Central memory CD8-positive, alpha-beta T cell (primary cell): ENCODE results near the gene ERP27.

Source experiments
- ATAC-seq: fragments of 150-1000 bp; cut with Tn5 transposase; replicated peaks from 2 replicates; pipeline ENCODE4 v1.10.0; 2022; ENCODE audit warnings: mild to moderate bottlenecking, moderate FRiP score, moderate number of reproducible peaks; ENCODE audit not compliant: poor library complexity, severe bottlenecking; ENCODE audit errors: extremely low read depth
- DNase-seq, 2 donors: peaks; one replicate each; pipeline ENCODE4 v3.0.0; 2021; ENCODE audit warnings: low spot score in 2 of 2
- H3K27ac Mint-ChIP-seq: one replicate; pipeline ENCODE4 v1.8.0; 2022; ENCODE audit warnings: low read depth, mild to moderate bottlenecking, moderate library complexity, mixed read lengths
- H3K27me3 Mint-ChIP-seq: one replicate; pipeline ENCODE4 v1.8.0; 2022; ENCODE audit warnings: mixed read lengths
- H3K36me3 Mint-ChIP-seq: one replicate; pipeline ENCODE4 v1.8.0; 2022; ENCODE audit warnings: mild to moderate bottlenecking, moderate library complexity, mixed read lengths; ENCODE audit not compliant: insufficient read depth
- H3K4me1 Mint-ChIP-seq: one replicate; pipeline ENCODE4 v1.8.0; 2022; ENCODE audit warnings: mixed read lengths
- H3K4me3 Mint-ChIP-seq: one replicate; pipeline ENCODE4 v1.8.0; 2022; ENCODE audit warnings: mild to moderate bottlenecking, moderate library complexity, mixed read lengths
- H3K9me3 Mint-ChIP-seq: one replicate; pipeline ENCODE4 v1.8.0; 2022; ENCODE audit warnings: mixed read lengths

The ERP27 gene

GRCh38 chr12:14938301-14938700, at the start of gene ERP27:
Gene ERP27, minus strand, starts transcription at chr12:14938537. Its CDS starts 29 bp downstream, at chr12:14938508.
- Mint-ChIP-seq H3K9me3 (no peaks in the 10 kb centered on the region), H3K4me1 (peaks cover 47% of the 10 kb centered on the region), H3K27me3 (no peaks in the 10 kb centered on the region), H3K36me3 (peaks cover 55% of the 10 kb centered on the region), H3K4me3 (no peak within 1 kb of the TSS), H3K27ac (peak within 1 kb of the TSS; percentile 75)
- ATAC-seq (no peak), DNase-seq (no peak)

- no peak for DNase-seq
These were observed 49.7 kb upstream of the ERP27 start for GRCh38 chr12:14988035-14988434.

DNA sequence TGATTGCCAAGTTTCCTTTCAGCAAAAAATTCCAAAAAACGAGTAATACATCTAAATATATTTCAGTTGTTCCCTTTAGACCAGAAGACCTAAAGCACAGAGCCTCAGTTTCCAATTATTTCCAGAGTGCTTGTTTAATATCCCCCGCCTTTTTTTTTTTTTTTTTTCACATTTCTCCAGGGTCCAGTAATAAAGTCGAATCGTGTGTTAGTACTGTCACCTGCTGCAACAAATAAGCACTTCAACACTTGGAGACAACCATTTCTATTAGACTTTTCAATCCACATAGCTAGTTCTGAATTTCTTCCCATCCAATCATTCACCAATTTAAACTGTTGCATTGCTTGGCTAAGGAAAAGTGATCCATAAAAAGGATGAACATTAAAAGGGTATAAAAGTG, 48.1 kb upstream of the ERP27 start:
- H3K36me3 Mint-ChIP-seq, result peaks cover 2% of the 10 kb centered on the region
- no peak overlapping the region for H3K27ac Mint-ChIP-seq
- H3K4me3 Mint-ChIP-seq, result no peak overlapping the region
- no peak for DNase-seq
- peaks cover 20% of the 10 kb centered on the region for H3K4me1 Mint-ChIP-seq
- no peak for ATAC-seq
- no peaks in the 10 kb centered on the region for H3K9me3 Mint-ChIP-seq
- H3K27me3 Mint-ChIP-seq, result no peaks in the 10 kb centered on the region

More at GRCh38 chr12:14988035-14988434, 49.7 kb upstream of the ERP27 start:
- Mint-ChIP-seq H3K4me1 (peaks cover 19% of the 10 kb centered on the region), H3K9me3 (no peaks in the 10 kb centered on the region), H3K36me3 (peaks cover 2% of the 10 kb centered on the region), H3K4me3 (no peak overlapping the region), H3K27me3 (no peaks in the 10 kb centered on the region), H3K27ac (no peak overlapping the region)
- ATAC-seq, result no peak

DNA sequence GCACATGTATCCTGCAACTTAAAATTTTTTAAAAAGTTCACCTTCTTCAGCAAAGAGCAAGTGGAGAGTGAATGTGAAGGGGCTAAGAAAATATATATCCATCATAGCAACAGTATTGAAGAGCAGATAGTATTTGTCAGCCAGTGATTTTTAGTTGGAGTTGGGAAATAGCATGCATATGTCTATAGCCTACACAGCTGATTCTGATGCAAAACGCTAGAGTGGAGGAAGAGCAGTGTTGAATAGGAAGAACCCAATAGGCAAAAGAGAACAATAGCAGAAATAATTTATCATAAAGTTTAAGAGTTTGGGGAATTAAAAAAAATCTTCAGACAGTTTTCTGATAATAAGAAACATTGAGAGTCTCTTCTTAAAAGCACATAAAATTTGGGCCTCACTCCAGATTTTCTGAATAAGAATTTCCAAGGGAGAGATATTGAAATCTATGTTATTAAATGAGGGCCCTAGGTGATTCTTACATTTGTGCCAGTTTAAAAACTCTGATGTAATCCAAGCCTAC, 46.5 kb upstream of the ERP27 start:
- DNase-seq (no peak), ATAC-seq (no peak)
- Mint-ChIP-seq H3K9me3 (no peaks in the 10 kb centered on the region), H3K4me1 (peaks cover 32% of the 10 kb centered on the region), H3K27me3 (no peaks in the 10 kb centered on the region), H3K27ac (no peak overlapping the region), H3K36me3 (peaks cover 2% of the 10 kb centered on the region), H3K4me3 (no peak overlapping the region)

GRCh38 chr12:14984036-14984435, 45.7 kb upstream of the ERP27 start:
- DNase-seq, result no peak
- Mint-ChIP-seq H3K9me3 (no peaks in the 10 kb centered on the region), H3K4me1 (peaks cover 32% of the 10 kb centered on the region), H3K36me3 (peaks cover 2% of the 10 kb centered on the region), H3K27me3 (no peaks in the 10 kb centered on the region), H3K4me3 (no peak overlapping the region), H3K27ac (no peak overlapping the region)
- ATAC-seq, result no peak

GRCh38 chr12:14982991-14983390, 44.7 kb upstream of the ERP27 start:
- no peak for ATAC-seq
- Mint-ChIP-seq H3K9me3 (no peaks in the 10 kb centered on the region), H3K36me3 (peaks cover 2% of the 10 kb centered on the region)

DNA sequence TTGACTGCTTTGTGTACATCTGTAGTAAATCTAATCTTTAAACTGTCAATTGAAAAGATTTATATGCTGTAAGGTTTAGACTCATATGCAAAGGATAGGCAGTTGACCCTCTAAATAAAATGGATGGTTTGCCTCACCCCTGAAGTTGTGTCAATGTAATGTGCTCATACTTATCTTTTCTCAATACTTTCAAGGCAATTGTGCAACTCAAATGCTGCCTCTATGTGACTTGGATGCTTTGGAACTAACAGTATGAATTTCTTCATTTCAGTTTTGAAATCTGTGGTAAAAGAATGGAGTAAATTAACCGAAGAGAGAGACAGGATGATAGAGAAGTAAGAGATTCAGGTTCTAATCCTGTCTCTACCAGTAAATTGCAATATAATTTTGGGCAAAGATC, 44.2 kb upstream of the ERP27 start:
- ATAC-seq, result no peak
- no peak overlapping the region for H3K27ac Mint-ChIP-seq

More at GRCh38 chr12:14982991-14983390, 44.7 kb upstream of the ERP27 start:
- Mint-ChIP-seq H3K4me1 (peaks cover 33% of the 10 kb centered on the region), H3K27ac (no peak overlapping the region), H3K27me3 (no peaks in the 10 kb centered on the region), H3K4me3 (no peak overlapping the region)
- no peak for DNase-seq

DNA sequence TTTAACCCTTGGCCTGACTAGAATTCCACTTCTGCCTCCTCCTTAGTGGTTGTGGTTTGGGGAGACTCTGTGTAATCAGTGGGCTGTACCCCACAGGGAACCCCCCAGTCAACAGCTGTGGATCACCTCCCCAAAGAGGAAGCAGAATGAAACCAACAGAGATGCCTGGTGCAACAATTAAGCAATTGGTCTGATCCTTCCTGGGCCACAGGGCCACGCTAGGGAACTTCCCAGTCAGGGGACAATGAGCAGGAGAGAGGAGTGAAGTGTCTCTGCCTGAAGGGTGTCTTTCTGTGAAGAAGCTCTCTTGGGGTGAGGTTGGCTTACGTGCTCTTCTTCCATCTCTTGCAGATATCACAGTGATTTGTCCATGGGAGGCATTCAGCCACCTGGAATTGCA, 42.7 kb upstream of the ERP27 start:
- ATAC-seq, result no peak
- Mint-ChIP-seq H3K27me3 (no peaks in the 10 kb centered on the region), H3K4me1 (peaks cover 33% of the 10 kb centered on the region), H3K36me3 (peaks cover 2% of the 10 kb centered on the region), H3K4me3 (no peak overlapping the region), H3K27ac (no peak overlapping the region), H3K9me3 (no peaks in the 10 kb centered on the region)
- no peak for DNase-seq

More for the DNA sequence above, 44.2 kb upstream of the ERP27 start:
- Mint-ChIP-seq H3K4me1 (peaks cover 33% of the 10 kb centered on the region), H3K4me3 (no peak overlapping the region), H3K36me3 (peaks cover 2% of the 10 kb centered on the region), H3K9me3 (no peaks in the 10 kb centered on the region), H3K27me3 (no peaks in the 10 kb centered on the region)
- no peak for DNase-seq

DNA sequence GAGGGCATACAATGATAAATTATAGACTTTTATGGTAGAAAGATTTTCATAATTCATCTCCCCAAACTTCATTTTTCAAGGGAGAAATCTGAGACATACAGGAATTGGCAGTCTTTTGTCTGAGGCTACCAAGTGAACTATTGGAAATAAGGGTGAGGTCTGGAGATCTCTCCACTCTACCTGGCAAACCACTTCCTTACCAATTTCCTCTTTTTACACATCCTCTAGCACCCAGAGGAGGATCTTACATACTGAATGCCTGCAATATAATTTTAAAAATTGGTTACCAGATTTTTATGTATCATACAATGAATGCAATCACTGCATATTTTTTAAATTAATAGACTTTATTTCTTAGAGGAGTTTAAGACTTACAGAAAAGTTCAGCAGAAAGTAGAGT, 41.1 kb upstream of the ERP27 start:
- Mint-ChIP-seq H3K9me3 (no peaks in the 10 kb centered on the region), H3K27me3 (no peaks in the 10 kb centered on the region), H3K4me3 (no peak overlapping the region), H3K4me1 (peaks cover 29% of the 10 kb centered on the region), H3K27ac (no peak overlapping the region), H3K36me3 (peaks cover 2% of the 10 kb centered on the region)
- DNase-seq (no peak), ATAC-seq (no peak)

DNA sequence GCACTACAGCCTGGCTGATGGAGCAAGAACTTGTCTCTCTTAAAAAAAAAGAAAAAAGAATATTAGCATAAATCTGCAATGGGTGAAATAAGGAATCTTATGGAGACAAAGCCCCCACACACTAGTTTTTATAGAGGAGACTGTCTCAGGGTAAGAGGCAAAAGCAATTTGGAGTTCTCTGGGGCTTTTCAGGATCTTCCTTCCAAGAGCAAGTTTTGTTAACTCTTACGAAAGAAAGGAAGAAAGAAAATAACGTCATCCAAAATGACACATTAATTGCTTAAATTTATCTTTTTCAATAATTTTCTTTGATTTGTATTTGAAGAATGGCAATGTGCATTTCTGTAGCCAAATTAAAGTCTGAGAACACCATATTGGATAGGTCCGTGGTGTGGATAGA, 38.3 kb upstream of the ERP27 start:
- DNase-seq (no peak), ATAC-seq (no peak)
- no peaks in the 10 kb centered on the region for H3K9me3 Mint-ChIP-seq
- no peaks in the 10 kb centered on the region for H3K27me3 Mint-ChIP-seq
- H3K27ac Mint-ChIP-seq, result no peak overlapping the region
- H3K36me3 Mint-ChIP-seq, result no peaks in the 10 kb centered on the region
- peaks cover 25% of the 10 kb centered on the region for H3K4me1 Mint-ChIP-seq
- no peak overlapping the region for H3K4me3 Mint-ChIP-seq

GRCh38 chr12:14975457-14975856, 37.1 kb upstream of the ERP27 start:
- DNase-seq, result no peak
- Mint-ChIP-seq H3K36me3 (no peaks in the 10 kb centered on the region), H3K27me3 (no peaks in the 10 kb centered on the region), H3K27ac (no peak overlapping the region), H3K9me3 (no peaks in the 10 kb centered on the region), H3K4me3 (no peak overlapping the region), H3K4me1 (peaks cover 15% of the 10 kb centered on the region)
- no peak for ATAC-seq

DNA sequence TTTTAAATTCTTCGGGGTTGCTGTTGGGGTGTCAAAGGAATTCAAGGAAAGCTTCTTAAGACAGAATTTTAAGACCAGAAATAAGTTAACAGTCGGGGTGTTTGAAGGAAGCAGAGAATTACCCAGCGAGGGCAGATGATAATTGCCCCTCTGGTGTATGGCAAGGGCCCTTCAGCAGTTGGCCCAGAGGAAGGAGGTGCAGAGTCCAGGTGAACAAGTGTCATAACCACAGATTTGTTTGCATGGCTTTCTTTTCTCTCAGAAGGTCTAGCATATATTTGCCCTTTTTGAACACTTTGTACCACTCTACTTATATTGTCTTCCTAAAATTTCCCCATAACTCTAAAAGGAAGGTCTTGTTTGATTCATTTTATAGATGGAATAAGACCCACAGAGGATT, 36.3 kb upstream of the ERP27 start:
- no peak for DNase-seq
- no peak for ATAC-seq
- no peak overlapping the region for H3K4me3 Mint-ChIP-seq
- H3K9me3 Mint-ChIP-seq, result no peaks in the 10 kb centered on the region
- no peaks in the 10 kb centered on the region for H3K36me3 Mint-ChIP-seq
- H3K27me3 Mint-ChIP-seq, result no peaks in the 10 kb centered on the region
- H3K27ac Mint-ChIP-seq, result no peak overlapping the region
- peaks cover 8% of the 10 kb centered on the region for H3K4me1 Mint-ChIP-seq

DNA sequence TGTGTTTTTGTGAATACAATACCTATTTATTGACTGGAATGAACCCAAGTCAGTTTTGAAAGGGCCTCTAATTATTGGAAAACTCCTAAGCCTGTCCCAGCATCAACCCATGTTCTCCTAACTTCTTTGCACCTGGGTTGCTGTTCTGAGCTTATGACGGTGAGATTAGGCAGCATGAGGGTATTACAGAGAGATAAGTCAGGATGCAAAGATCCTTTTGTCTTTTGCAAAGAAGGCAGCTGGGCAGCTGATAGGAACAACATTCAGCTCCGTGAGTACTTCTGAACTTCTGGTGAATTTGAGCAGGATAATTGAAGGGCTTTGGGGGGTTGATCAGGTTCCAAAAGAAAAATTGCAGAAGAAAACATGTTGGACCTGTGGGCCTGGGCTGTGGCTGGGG, 34.5 kb upstream of the ERP27 start, which contains the start of gene PDE6H:
TSS of gene PDE6H (plus strand) at position 227 of the 400 bp plus-strand sequence. CDS start 4,971 bp downstream, outside the sequence.
- Mint-ChIP-seq H3K36me3 (no peaks in the 10 kb centered on the region), H3K4me1 (peaks cover 2% of the 10 kb centered on the region), H3K4me3 (no peak within 1 kb of the TSS), H3K27ac (no peak within 1 kb of the TSS), H3K27me3 (no peaks in the 10 kb centered on the region), H3K9me3 (no peaks in the 10 kb centered on the region)
- no peak for DNase-seq
- ATAC-seq, result no peak
